GM21447 (cell line): Measurements from ENCODE around the gene AARS2.
"Not testable (repeated sequence)": the region's sequence is repeated elsewhere in the genome, so short reads cannot be mapped to it uniquely, and the experiment has no call there.

ENCODE experiments used
- ATAC-seq: cut with Tn5 transposase; IDR thresholded peaks from one replicate; pipeline ENCODE4 v1.9.1; 2021; ENCODE audit not compliant: unreplicated experiment

The AARS2 gene

GRCh38 chr6:44312901-44313788, at the start of gene AARS2:
Gene AARS2 (minus strand): TSS chr6:44313347. CDS start chr6:44313323, 24 bp downstream.
- peak; percentile 98 for ATAC-seq

DNA sequence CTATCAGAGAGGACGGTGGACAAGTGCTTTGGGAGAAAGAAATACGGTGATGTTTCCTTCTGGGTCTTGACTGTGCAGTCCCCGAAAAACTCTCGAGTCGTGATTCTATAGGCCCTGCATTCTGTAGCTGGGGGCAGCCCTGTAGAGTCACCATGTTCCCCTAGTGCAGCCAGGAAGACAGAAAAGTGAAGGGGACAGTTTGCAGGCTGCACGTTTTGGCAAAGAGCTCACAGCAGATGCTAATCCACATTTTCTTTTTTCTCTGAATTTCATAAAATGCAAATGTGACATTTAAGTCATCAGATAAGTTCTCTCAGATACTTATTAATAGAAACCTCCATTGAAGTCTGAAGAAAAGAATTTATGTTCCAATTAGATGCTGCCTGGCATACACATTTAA, 48.8 kb upstream of the AARS2 start:
- no peak for ATAC-seq

DNA sequence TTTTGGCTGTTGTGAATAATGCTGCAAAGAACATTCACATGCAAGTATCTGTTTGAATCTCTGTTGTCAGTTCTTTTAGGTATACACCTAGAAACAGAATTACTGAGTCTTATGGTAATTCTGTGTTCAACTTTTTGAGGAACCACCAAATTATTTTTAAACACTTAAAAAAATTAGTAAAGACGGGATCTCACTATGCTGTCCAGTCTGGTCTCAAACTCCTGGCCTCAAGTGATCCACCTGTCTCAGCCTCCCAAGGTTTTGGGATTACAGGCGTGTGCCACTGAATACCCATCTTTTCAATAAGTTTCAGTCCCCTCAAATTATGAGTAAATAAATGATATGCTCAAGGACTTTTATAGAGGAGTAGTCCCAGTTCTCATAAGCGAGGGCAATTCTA, 46.8 kb upstream of the AARS2 start:
- no peak for ATAC-seq

DNA sequence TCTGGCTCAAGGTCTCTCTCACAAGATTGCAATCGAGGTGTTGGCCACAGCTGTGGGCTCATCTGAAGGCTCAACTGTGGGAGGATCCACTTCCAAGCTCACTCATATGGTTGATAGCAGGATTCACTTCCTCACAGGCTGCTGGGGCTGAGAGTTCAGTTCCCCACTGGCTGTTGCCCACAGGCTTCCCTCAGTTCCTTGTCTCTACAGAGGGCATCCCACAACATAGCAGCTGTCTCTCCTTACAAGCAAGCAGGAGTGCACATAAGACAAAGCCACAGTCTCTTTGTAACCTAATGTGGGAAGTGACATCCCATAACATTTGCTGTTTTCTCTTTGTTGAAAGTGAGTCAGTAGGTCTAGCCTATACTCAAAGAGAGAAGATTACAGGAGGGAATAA, 43.3 kb upstream of the AARS2 start:
- no peak for ATAC-seq

DNA sequence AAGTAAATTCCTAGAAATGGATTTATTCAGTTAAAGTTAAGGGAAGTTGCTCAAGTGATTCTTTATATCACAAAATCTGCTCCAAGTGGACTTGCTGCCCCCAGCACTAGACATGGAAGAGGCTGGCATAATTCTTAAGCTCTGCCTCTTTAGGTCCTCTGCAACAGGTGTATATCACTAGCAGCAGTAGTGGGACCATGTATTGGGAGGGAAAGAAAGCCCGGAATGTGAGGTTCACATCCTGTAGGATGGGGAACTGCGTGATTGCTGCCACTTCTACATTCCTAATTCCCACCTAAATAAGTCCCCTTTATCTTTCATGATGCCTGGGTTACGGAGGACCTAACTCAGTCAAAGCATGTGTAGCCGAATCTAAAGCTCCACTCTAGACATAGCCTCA, 42.5 kb upstream of the AARS2 start:
- no peak for ATAC-seq

DNA sequence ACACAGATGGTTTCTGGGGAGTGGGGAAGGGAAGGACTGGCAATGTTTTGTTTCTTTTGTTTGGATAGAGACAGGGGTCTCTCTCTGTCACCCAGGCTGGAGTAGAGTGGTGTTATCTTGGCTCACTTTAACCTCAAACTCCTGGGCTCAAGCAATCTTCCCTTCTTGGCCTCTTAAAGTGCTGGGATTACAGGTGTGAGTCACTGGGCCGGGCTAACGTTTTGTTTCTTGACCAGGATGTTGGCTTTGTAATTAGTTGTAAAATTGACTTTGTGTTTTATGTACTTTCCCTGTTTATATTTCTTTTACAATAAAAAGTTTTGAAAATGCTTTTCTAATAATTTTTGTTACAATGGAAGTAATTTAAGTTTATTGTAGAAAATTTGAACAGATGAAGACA, 40.2 kb upstream of the AARS2 start:
- no peak for ATAC-seq

DNA sequence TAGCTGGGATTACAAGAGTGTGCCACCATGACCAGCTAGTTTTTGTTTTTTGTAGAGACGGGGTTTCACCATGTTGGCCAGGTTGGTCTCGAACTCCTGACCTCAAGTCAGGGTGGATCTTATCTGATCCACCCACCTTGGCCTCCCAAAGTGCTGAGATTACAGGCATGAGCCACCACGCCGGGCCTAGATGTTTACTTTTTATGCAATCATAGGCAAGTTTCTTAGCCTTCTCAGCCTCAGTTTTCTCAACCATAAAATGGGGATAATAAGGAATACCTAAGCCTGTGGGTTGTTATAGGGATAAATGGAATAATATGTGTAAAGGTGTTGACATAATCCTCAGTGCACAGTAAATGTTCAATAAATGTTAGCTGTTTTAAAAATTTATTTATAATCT, 39.1 kb upstream of the AARS2 start:
- no peak for ATAC-seq

DNA sequence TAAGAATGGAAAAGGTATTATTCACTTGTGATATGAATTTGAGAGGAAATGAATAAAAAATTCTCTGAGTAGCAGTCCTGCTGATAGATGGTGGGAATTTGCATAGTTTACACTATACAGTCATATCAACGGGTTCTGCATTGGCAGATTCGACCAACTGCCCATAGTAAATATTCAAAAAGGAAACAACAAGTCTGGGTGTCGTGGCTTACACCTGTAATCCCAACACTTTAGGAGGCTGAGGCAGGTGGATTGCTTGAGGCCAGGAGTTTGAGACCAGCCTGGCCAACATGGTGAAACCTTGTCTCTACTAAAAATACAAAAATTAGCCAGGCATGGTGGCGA, 37.5 kb upstream of the AARS2 start:
- ATAC-seq, result not testable (repeated sequence)

DNA sequence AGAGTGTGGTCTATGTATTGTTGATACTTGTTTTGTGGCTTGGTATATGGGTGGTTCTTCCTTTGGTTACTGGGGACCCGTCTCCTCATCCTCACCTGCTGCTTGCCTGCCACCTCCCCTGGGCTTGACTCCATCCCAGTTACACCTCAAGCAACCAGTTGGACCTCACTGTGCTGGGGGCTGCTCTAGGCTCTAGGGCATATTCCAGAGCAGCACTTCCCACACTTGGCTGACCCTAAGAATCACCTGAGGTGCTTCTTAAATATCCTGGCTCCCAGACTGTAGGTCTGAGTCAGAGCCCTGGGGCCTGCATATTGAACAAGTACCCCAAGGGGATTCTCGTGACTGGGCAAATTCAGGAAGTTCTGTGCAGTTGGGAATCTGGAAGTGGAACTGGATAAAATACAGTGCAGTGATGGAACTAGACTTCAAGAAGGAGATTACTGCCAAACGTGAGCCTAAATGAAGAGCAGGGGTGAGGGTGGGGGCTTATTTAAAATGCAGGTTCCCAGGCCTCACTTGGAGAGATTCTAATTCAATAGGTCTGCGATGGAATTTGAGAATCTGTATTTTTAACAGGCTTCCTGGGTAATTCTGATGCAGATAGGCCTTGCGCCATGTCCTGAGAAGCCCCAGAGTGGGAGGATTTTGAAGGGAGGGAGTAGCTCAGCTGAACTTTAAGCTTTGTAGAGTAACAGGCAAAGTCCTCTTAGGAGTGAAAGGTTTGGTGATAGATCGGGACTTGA, 36.9 kb upstream of the AARS2 start:
- no peak for ATAC-seq

DNA sequence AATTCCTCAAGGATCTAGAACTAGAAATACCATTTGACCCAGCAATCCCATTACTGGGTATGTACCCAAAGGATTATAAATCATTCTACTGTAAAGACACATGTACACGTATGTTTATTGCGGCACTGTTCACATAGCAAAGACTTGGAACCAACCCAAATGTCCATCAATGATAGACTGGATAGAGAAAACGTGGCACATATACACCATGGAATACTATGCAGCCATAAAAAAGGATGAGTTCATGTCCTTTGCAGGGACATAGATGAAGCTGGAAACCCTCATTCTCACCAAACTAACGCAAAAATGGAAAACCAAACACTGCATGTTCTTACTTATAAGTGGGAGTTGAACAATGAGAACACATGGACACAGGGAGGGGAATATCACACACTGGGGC, 33.7 kb upstream of the AARS2 start:
- ATAC-seq, result not testable (repeated sequence)

DNA sequence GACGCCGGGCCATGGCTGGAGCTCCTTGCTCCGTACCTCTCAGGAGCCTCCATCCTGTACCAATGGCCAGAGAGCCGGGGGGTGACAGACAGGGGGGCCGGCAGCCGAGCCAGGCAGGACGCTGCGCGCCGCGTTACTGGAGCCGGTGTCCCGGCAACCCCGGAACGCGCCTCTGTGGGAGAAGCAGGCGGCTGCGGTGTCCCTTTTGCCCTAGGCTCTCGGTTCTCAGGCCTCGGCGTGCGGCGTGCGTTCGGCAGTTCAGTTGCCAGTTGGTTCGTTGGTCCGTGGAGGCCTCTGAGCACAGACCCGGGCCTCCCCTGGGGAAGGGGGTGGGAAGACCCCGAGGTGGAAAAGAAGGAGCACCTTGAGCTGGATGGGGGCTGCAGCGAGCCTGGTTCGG, 29.3 kb upstream of the AARS2 start, which contains the start of gene SPATS1:
Gene SPATS1, plus strand, starts transcription at position 162 of the 400 bp plus-strand sequence. CDS start 446 bp downstream, outside the sequence.
- ATAC-seq, result no peak

- no peak for ATAC-seq
Measured at GRCh38 chr6:44342052-44342451, 28.9 kb upstream of the AARS2 start.

DNA sequence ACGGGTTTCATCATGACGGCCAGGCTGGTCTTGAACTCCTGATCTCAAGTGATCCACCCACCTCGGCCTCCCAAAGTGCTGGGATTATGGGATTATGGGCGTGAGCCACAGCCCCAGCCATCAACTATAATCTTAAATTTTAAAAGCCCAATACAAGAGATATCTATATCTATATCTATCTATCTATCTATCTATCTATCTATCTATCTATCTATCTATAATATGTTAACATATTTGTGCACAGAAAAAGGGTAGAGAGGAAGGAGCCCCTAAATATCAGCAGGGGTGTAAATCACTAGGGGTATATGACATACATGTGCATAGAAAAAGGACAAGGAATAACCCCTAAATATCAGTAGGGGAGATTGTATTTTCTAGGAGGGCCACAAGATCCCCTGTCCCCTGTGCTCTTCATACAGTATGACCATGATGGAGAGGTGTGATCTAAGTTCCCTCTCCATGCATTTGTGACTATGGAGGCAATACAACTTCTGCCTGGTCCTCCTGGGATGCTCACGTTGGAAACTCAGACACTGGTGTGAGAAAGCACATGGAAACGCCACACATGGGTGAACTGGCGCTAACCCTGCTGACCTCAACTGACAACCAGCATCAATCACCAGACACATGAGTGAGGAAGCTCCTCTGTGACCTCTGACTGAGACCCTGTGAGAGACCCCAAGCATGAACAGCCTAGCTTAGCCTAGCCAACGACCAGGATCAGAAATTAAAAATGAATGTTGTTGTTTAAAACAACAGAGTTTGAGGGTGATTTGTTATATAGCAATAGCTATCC, 28.1 kb upstream of the AARS2 start:
- no peak for ATAC-seq

DNA sequence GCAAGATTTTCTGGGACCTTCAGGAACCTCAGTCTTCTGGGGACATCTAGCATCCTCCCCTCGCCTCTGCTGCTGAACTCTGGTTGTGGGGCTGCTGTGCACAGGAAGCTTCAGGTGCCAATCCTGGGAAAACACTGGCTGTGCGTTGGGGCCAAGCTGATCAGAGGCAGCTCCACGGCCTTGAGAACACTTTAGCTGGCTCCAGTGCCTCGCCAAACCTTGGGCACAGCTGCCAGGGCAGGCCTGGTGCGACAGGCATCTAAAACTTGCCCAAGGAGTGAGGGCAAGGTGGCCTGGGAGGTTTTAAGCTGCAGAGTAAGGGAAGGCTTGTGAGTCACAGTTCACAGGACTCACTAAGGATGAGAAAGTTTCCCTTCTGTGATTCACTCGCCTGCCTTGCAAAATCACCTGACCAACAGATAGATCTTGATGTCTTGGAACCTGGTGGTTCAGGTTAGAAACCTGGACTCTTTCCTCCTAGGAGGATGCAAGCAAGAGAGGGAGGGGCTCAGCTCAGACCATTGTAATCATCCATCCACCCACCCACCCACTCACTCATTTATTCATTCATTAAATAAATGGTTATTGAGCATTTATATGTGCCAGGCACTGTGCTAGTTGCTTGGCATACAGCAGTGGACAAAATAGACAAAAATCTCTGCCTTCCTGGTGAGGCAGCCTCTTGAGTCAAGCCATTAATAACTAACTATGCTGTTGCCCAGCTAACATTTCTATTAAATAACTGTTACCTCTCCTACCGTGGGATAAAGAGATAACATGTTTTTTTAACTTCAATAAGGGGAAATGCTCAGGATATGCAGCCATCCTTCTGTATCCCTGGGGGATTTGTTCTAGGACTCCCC, 26.8 kb upstream of the AARS2 start:
- ATAC-seq, result no peak

DNA sequence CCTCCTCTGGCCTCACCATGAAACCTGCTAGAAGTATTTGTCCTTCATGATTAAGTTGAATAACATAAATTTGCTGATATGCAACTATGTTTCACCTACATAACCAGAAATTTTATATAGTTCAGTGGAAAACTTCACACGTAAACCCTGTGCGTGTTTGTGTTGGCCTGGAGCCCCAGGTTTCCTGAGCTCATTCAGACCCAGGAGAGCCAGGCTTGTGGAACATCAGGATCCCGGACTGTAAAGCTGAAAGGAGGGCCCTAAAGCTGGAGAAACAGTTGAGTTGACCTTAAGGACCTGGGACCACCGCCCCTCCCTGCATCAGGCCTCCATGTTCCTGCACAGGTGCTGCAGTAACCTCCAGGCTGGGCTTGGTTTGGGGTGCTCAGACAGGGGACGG, 26.2 kb upstream of the AARS2 start:
- ATAC-seq, result no peak

- no peak for ATAC-seq
Measured at GRCh38 chr6:44338228-44339122, 25.3 kb upstream of the AARS2 start.

GRCh38 chr6:44335631-44336030, 22.5 kb upstream of the AARS2 start:
- no peak for ATAC-seq

DNA sequence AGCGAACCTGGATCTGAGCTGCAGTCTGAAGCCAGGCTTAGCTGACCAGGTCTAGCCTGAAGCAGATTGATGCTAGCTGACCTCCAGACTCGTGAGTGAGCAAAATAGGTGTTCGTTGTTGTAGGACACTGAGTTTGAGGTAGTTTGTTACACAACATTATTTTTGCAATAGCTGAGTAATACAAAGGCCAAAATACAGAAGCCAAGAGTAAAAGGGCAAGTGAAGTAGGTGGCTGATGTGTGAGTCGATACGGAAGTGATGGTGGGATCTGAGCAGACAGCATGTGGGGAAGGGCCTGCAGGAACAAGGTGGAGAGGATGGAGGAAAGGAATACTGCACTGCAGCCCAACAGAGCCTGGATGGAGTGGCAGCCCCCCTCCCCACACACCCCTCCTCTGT, 20.8 kb upstream of the AARS2 start:
- no peak for ATAC-seq

DNA sequence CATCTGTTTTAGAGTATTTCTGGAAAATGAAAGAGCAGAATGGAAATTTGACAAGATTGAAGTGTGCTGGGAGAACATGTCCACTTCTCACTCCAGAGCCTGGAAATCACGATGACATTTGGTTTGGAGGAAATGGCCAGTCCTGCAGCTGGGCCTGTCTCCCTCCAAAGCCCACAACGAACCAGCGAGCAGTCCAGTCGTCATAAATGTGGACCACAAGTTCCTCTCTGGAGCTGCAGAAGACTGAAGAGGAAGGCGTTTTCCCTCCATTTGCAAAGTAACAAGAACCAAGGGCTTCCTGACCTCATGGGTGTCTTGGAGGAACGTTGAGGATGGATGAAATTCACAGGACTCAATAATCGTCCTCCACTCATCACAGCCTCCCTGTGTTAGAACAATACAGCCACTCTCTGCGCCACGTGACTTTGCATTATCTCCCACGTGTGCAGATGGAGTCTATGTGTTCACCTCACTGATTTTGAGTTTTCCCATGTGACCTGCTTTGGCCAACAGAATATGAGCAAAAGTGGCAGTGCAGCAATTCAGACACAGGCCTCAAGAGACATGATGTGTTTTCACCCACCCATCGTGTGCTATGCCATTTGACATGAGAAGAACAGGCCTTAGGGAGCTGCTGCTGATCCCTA, 20.2 kb upstream of the AARS2 start:
- ATAC-seq, result no peak
